Measurements from ENCODE around the gene KCNE3.

Gene KCNE3

GRCh38 chr11:74471668-74472429 lies 4.5 kb upstream of the KCNE3 start:
- peak; percentile 27 for DNase-seq (ENCODE audit: low spot score)

- DNase-seq (ENCODE audit: low spot score), result no peak
Observed at GRCh38 chr11:74471037-74471436, 3.7 kb upstream of the KCNE3 start.

GRCh38 chr11:74470526-74470925 lies 3.2 kb upstream of the KCNE3 start:
- no peak for DNase-seq (ENCODE audit: low spot score)

GRCh38 chr11:74468936-74469335 lies 1.6 kb upstream of the KCNE3 start:
- no peak for DNase-seq (ENCODE audit: low spot score)

- no peak for DNase-seq (ENCODE audit: low spot score)
Observed at GRCh38 chr11:74468521-74468920, 1.2 kb upstream of the KCNE3 start.

- no peak for DNase-seq (ENCODE audit: low spot score)
Observed at GRCh38 chr11:74468058-74468457, 709 bp upstream of the KCNE3 start.

- DNase-seq (ENCODE audit: low spot score), result no peak
Observed at GRCh38 chr11:74465291-74465708, 2.0 kb downstream of the KCNE3 start.

GRCh38 chr11:74464746-74465145 lies 2.6 kb downstream of the KCNE3 start:
- DNase-seq (ENCODE audit: low spot score), result no peak

- peak; percentile 28 for DNase-seq (ENCODE audit: low spot score)
Observed at GRCh38 chr11:74463216-74463615, 4.1 kb downstream of the KCNE3 start.

- peak; percentile 34 for DNase-seq (ENCODE audit: low spot score)
Observed at GRCh38 chr11:74462631-74463030, 4.7 kb downstream of the KCNE3 start.

GRCh38 chr11:74462009-74462408 lies 5.3 kb downstream of the KCNE3 start:
- peak; percentile 63 for DNase-seq (ENCODE audit: low spot score)

- no peak for DNase-seq (ENCODE audit: low spot score)
Observed at GRCh38 chr11:74460481-74461154, 6.7 kb downstream of the KCNE3 start.

GRCh38 chr11:74460065-74460464 lies 7.3 kb downstream of the KCNE3 start:
- DNase-seq (ENCODE audit: low spot score), result peak; percentile 28

GRCh38 chr11:74459584-74459983 lies 7.8 kb downstream of the KCNE3 start:
- no peak for DNase-seq (ENCODE audit: low spot score)

GRCh38 chr11:74457356-74457755 lies 10.0 kb downstream of the KCNE3 start:
- DNase-seq (ENCODE audit: low spot score), result no peak

- DNase-seq (ENCODE audit: low spot score), result peak; percentile 79
Observed at GRCh38 chr11:74453373-74453975, 13.9 kb downstream of the KCNE3 start.

- DNase-seq (ENCODE audit: low spot score), result no peak
Observed at GRCh38 chr11:74452366-74452765, 15.0 kb downstream of the KCNE3 start.

- no peak for DNase-seq (ENCODE audit: low spot score)
Observed at GRCh38 chr11:74450318-74450717, 17.0 kb downstream of the KCNE3 start.

- no peak for DNase-seq (ENCODE audit: low spot score)
Observed at GRCh38 chr11:74449369-74449931, 17.9 kb downstream of the KCNE3 start.

- DNase-seq (ENCODE audit: low spot score), result no peak
Observed at GRCh38 chr11:74447720-74448119, 19.6 kb downstream of the KCNE3 start.

GRCh38 chr11:74446532-74446938 lies 20.8 kb downstream of the KCNE3 start:
- no peak for DNase-seq (ENCODE audit: low spot score)

GRCh38 chr11:74444173-74444826 lies 23.0 kb downstream of the KCNE3 start:
- DNase-seq (ENCODE audit: low spot score), result no peak
